H1 (cell line): ENCODE data around the gene TMUB2. TPM values are rescaled to one million over a fixed set of nuclear protein-coding genes. Genes with fewer than 3 reads are reported as not detected.

Experiments used
- CTCF ChIA-PET: fragments of 300-600 bp; sonication (Branson Sonifier 250); formaldehyde crosslinking; loops from one replicate; lab custom pipeline; 2021; ENCODE audit not compliant: partially characterized antibody; lab: Charles Lee
- POLR2A ChIA-PET: fragments of 300-600 bp; sonication (Branson Sonifier 250); formaldehyde crosslinking; loops from one replicate; lab custom pipeline; 2021; ENCODE audit warnings: inconsistent platforms; ENCODE audit not compliant: partially characterized antibody; lab: Charles Lee
- DNase-seq, 2 experiments: peaks; one replicate each; pipeline versions ENCODE4 v3.0.0 to v3.0.0-alpha.2; 2010 to 2022; ENCODE audit warnings: low spot score in 2 of 2, low read depth in 1 of 2, mixed read lengths in 1 of 2
- FAIRE-seq: peaks from 2 replicates; lab custom pipeline; 2011; peaks lifted over from hg19 to GRCh38; lab: Jason Lieb, UNC
- H2AFZ ChIP-seq: 2 replicates; pipeline ENCODE4 v1.8.1; 2012; ENCODE audit warnings: low read length, inconsistent platforms
- H2AK5ac ChIP-seq: 2 replicates; pipeline ENCODE4 v1.6.1; 2013; ENCODE audit warnings: low read depth, low read length
- H2BK120ac ChIP-seq: replicated peaks from 2 replicates; pipeline ENCODE3; 2013; ENCODE audit warnings: low read depth, low read length, inconsistent platforms
- H2BK12ac ChIP-seq: 2 replicates; pipeline ENCODE4 v1.6.1; 2013; ENCODE audit warnings: low read depth, low read length
- H2BK15ac ChIP-seq: 2 replicates; pipeline ENCODE4 v1.6.1; 2013; ENCODE audit warnings: low read length
- H2BK20ac ChIP-seq: 2 replicates; pipeline ENCODE4 v1.6.1; 2013; ENCODE audit warnings: low read length
- H2BK5ac ChIP-seq: 2 replicates; pipeline ENCODE4 v1.6.1; 2013; ENCODE audit warnings: low read depth, low read length
- H3K14ac ChIP-seq: 2 replicates; pipeline ENCODE4 v1.6.1; 2013; ENCODE audit warnings: inconsistent platforms; ENCODE audit not compliant: insufficient read length
- H3K18ac ChIP-seq: 2 replicates; pipeline ENCODE4 v1.6.1; 2013; ENCODE audit warnings: low read length; ENCODE audit errors: extremely low read depth
- H3K23ac ChIP-seq: 2 replicates; pipeline ENCODE4 v1.6.1; 2013; ENCODE audit warnings: inconsistent platforms; ENCODE audit not compliant: insufficient read length
- H3K23me2 ChIP-seq: 2 replicates; pipeline ENCODE4 v1.6.1; 2013; ENCODE audit warnings: low read depth, low read length
- H3K27ac ChIP-seq: 2 replicates; pipeline ENCODE4 v1.6.1; 2011; ENCODE audit warnings: low read depth, low read length, inconsistent platforms
- H3K27me3 ChIP-seq, 4 experiments: replicated peaks in 1 of 4; 1 replicate in 1 of 4; 2 replicates in 3 of 4; pipeline versions ENCODE4 v1.6.1 to v1.8.1; 2011 to 2013; ENCODE audit warnings: low read length in 3 of 4, mild to moderate bottlenecking in 3 of 4, inconsistent platforms in 2 of 4, mixed read lengths in 2 of 4, moderate library complexity in 1 of 4; ENCODE audit not compliant: control insufficient read depth in 3 of 4, insufficient read depth in 3 of 4; ENCODE audit errors: extremely low read depth in 1 of 4
- H3K36me3 ChIP-seq, 4 experiments: 2 replicates each; pipeline versions ENCODE4 v1.6.1 to v1.8.1; 2011 to 2013; ENCODE audit warnings: mild to moderate bottlenecking in 4 of 4, low read length in 3 of 4, moderate library complexity in 2 of 4, control low read depth in 1 of 4, inconsistent platforms in 1 of 4; ENCODE audit not compliant: insufficient read depth in 4 of 4, control insufficient read depth in 2 of 4
- H3K4ac ChIP-seq: replicated peaks from 2 replicates; pipeline ENCODE3; 2013; ENCODE audit warnings: low read length, low read depth, mixed read lengths, inconsistent platforms; ENCODE audit not compliant: insufficient read length
- H3K4me1 ChIP-seq, 4 experiments: replicated peaks in 1 of 4; 1 replicate in 1 of 4; 2 replicates in 3 of 4; pipeline versions ENCODE4 v1.6.1 to v1.8.1; 2011 to 2013; ENCODE audit warnings: low read length in 3 of 4, inconsistent platforms in 2 of 4, mixed read lengths in 1 of 4; ENCODE audit not compliant: insufficient read depth in 4 of 4, control insufficient read depth in 3 of 4
- H3K4me2 ChIP-seq, 2 experiments: 2 replicates each; pipeline versions ENCODE4 v1.6.1 to v1.8.1; 2011 to 2013; ENCODE audit warnings: low read depth in 2 of 2, low read length in 2 of 2, control low read depth in 1 of 2, inconsistent platforms in 1 of 2, mild to moderate bottlenecking in 1 of 2; ENCODE audit not compliant: insufficient read depth in 1 of 2
- H3K4me3 ChIP-seq, 4 experiments: fragments of 200-600, 300-600 bp in 1 of 4; sonication (generic), shearing (Covaris generic), sonication (Bioruptor Twin) in 1 of 4; 2 replicates each; pipeline versions ENCODE4 v1.5.1 to v1.8.1; 2011 to 2016; ENCODE audit warnings: low read length in 4 of 4, low read depth in 3 of 4, control low read depth in 2 of 4, inconsistent platforms in 2 of 4, mild to moderate bottlenecking in 2 of 4, mixed read lengths in 1 of 4, moderate library complexity in 1 of 4; ENCODE audit not compliant: insufficient read depth in 2 of 4; ENCODE audit errors: extremely low read depth in 1 of 4
- H3K56ac ChIP-seq: replicated peaks from 2 replicates; pipeline ENCODE3; 2013; ENCODE audit warnings: low read depth, mild to moderate bottlenecking, mixed read lengths, low read length, inconsistent platforms; ENCODE audit not compliant: insufficient read length
- H3K79me1 ChIP-seq: 2 replicates; pipeline ENCODE4 v1.6.1; 2013; ENCODE audit warnings: low read depth, low read length, control low read depth
- H3K79me2 ChIP-seq, 2 experiments: 2 replicates each; pipeline versions ENCODE4 v1.6.1 to v1.8.1; 2012 to 2013; ENCODE audit warnings: low read length in 2 of 2, mild to moderate bottlenecking in 2 of 2, inconsistent platforms in 1 of 2; ENCODE audit not compliant: insufficient read depth in 2 of 2, control insufficient read depth in 1 of 2
- H3K9ac ChIP-seq, 4 experiments: replicated peaks in 1 of 4; 1 replicate in 1 of 4; 2 replicates in 3 of 4; pipeline versions ENCODE4 v1.6.1 to v1.8.1; 2011 to 2013; ENCODE audit warnings: low read depth in 3 of 4, low read length in 3 of 4, control low read depth in 2 of 4, mild to moderate bottlenecking in 2 of 4, moderate library complexity in 2 of 4, inconsistent platforms in 1 of 4; ENCODE audit errors: extremely low read depth in 1 of 4
- H3K9me3 ChIP-seq, 2 experiments: 2 replicates each; pipeline versions ENCODE4 v1.6.1 to v1.8.1; 2012 to 2013; ENCODE audit warnings: mild to moderate bottlenecking in 2 of 2, moderate library complexity in 2 of 2, control low read depth in 1 of 2, inconsistent platforms in 1 of 2, low read depth in 1 of 2, low read length in 1 of 2, mixed read lengths in 1 of 2; ENCODE audit not compliant: insufficient read depth in 2 of 2
- H4K20me1 ChIP-seq, 2 experiments: replicated peaks in 1 of 2; 2 replicates each; pipeline versions ENCODE3 to v1.8.1; 2011 to 2013; ENCODE audit warnings: inconsistent platforms in 2 of 2, low read length in 2 of 2, mild to moderate bottlenecking in 1 of 2; ENCODE audit not compliant: insufficient read depth in 2 of 2, control insufficient read depth in 1 of 2
- H4K5ac ChIP-seq: 2 replicates; pipeline ENCODE4 v1.6.1; 2013; ENCODE audit warnings: low read length, low read depth, mixed read lengths, inconsistent platforms; ENCODE audit not compliant: insufficient read length
- H4K8ac ChIP-seq: 2 replicates; pipeline ENCODE4 v1.8.0; 2013; ENCODE audit warnings: mild to moderate bottlenecking, moderate library complexity, low read length, inconsistent platforms; ENCODE audit not compliant: insufficient read depth; ENCODE audit errors: extremely low read depth
- H4K91ac ChIP-seq: replicated peaks from 2 replicates; pipeline ENCODE3; 2013; ENCODE audit warnings: low read length, mixed read lengths, inconsistent platforms; ENCODE audit not compliant: insufficient read length
- BACH1 ChIP-seq: IDR thresholded peaks from 2 replicates; pipeline ENCODE4 v1.6.1; 2012; ENCODE audit warnings: low read length, improper control_type of control experiment
- CBX8 ChIP-seq: fragments of 300-800, 300-1000 bp; sonication (generic); IDR thresholded peaks from 2 replicates; pipeline ENCODE4 v1.7.1; 2016; ENCODE audit warnings: low read depth, low read length, borderline replicate concordance
- E2F6 ChIP-seq: IDR thresholded peaks from 2 replicates; pipeline ENCODE4 v1.6.1; 2012; ENCODE audit warnings: inconsistent platforms
- KDM1A ChIP-seq: fragments of 200-600, 300-600 bp; sonication (generic); IDR thresholded peaks from 2 replicates; pipeline ENCODE4 v1.7.1; 2016; ENCODE audit warnings: mild to moderate bottlenecking, low read length, borderline replicate concordance
- RXRA ChIP-seq: IDR thresholded peaks from 2 replicates; pipeline ENCODE4 v1.6.1; 2011; ENCODE audit warnings: low read depth, mild to moderate bottlenecking, low read length, moderate library complexity; ENCODE audit not compliant: insufficient read depth
- SAP30 ChIP-seq: fragments of 300-600 bp; sonication (generic); IDR thresholded peaks from 2 replicates; pipeline ENCODE4 v1.7.1; 2012; ENCODE audit warnings: low read length, moderate library complexity, mild to moderate bottlenecking, inconsistent platforms; ENCODE audit not compliant: insufficient read depth, insufficient replicate concordance
- SIRT6 ChIP-seq: IDR thresholded peaks from one replicate; pipeline ENCODE4 v1.7.1; 2012; ENCODE audit warnings: low read length, inconsistent platforms
- SP4 ChIP-seq: IDR thresholded peaks from 2 replicates; pipeline ENCODE4 v1.6.1; 2012; ENCODE audit warnings: low read length, inconsistent platforms
- SUZ12 ChIP-seq: fragments of 200-600 bp; sonication (generic); IDR thresholded peaks from 2 replicates; pipeline ENCODE4 v1.6.1; 2012; ENCODE audit warnings: mild to moderate bottlenecking, inconsistent platforms, low read length, moderate library complexity, mixed read lengths
- TAF7 ChIP-seq: optimal IDR thresholded peaks from 2 replicates; pipeline ENCODE3; 2011; ENCODE audit warnings: low read depth, mild to moderate bottlenecking, inconsistent platforms, low read length, moderate library complexity, borderline replicate concordance
- TBP ChIP-seq: IDR thresholded peaks from 2 replicates; pipeline ENCODE4 v1.6.1; 2011; ENCODE audit warnings: low read depth, low read length, improper control_type of control experiment
- ZNF274 ChIP-seq: IDR thresholded peaks from 2 replicates; pipeline ENCODE4 v1.7.0; 2012; ENCODE audit warnings: low read length, borderline replicate concordance; ENCODE audit errors: extremely low read depth
- WGBS, 2 experiments: shearing (Covaris generic) in 1 of 2; methylation state at CpG; one replicate each; pipeline versions ENCODE4 v1.1.6 to v1.1.7; 2013 to 2015; ENCODE audit warnings: low lambda C conversion rate in 2 of 2, mixed read lengths in 2 of 2, inconsistent platforms in 1 of 2, low coverage in 1 of 2, missing lambda C conversion rate in 1 of 2; ENCODE audit not compliant: insufficient replicate concordance in 2 of 2, insufficient coverage in 1 of 2, insufficient read length in 1 of 2; ENCODE audit errors: extremely low coverage in 1 of 2, missing lambda C conversion rate in 1 of 2; 5-methylcytosine and 5-hydroxymethylcytosine counted together
- polyA plus RNA-seq, 7 experiments: library from polyadenylated mRNA; depleted of rRNA in 3 of 7; stranded (reverse) in 5 of 7; unstranded in 2 of 7; fragments of >200 nt in 5 of 7; fragments of 200-250 nt in 2 of 7; gene quantifications; 1 replicate in 5 of 7; 2 replicates in 1 of 7; 4 replicates in 1 of 7; pipeline versions ENCODE4 v1.2.1 to v1.2.3, GENCODE V29; 2011 to 2013; ENCODE audit warnings: missing spikeins in 2 of 7, mixed read lengths in 2 of 7
- total RNA-seq: library from RNA; stranded (reverse); fragmentation: NEBNext Ultra II Directional; extraction: Animal tissue kit (Norgen Biotek cat#: 25700); gene quantifications from 2 replicates; pipeline ENCODE4 v1.2.1, GENCODE V29; 2021
- TF ChIP-seq, protein P1 (sequence below): IDR thresholded peaks from 2 replicates; pipeline ENCODE4 v1.6.1; 2011; ENCODE audit warnings: low read depth, mild to moderate bottlenecking, low read length; ENCODE audit not compliant: insufficient read depth

TMUB2 gene
- total and polyA plus RNA-seq, 2 of the 8 experiments (the other 6 are each of a cell fraction or from before 2014, with no cell fraction given) = 18.5 to 30.5 TPM

DNA sequence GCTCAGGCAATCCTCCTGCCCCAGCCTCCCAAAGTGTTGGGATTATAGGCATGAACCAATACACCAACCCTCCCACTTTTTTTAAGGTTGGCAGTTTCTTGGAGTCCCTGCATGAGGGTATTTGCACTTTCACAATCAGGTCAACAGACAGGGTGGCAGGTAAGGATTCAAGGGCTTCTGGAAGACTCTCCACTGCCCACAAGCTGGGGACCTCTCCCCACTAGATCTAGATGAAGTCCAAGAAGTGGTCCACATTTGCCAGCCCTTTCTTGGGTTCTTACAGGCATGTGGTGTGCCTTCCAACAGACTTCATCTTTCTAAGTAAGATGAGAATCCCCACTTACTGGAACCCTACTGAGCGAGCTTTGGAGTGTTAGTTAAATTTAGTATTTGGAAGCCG lies 12.3 kb upstream of the TMUB2 start:
- Histone ChIP-seq H2BK5ac (no peak overlapping the region), H3K9me3 (no peaks in the 10 kb centered on the region), H2BK15ac (no peak overlapping the region), H3K23me2 (no peaks in the 10 kb centered on the region), H4K5ac (no peak overlapping the region), H4K20me1 (peaks cover 2 to 6% of the 10 kb centered on the region in 2 experiments), H3K36me3 (peaks cover 0 to 11% (median 5%) of the 10 kb centered on the region in 4 experiments; a peak in 5 of 8 replicates), H3K4me3 (no peak overlapping the region), H3K27ac (no peak overlapping the region), H2BK12ac (no peak overlapping the region), H4K91ac (no peak overlapping the region), H2BK120ac (no peak overlapping the region), H3K79me1 (no peaks in the 10 kb centered on the region), H3K4ac (no peak overlapping the region), H3K23ac (no peak overlapping the region), H3K56ac (no peak overlapping the region), H3K14ac (no peak overlapping the region), H2AK5ac (no peak overlapping the region), H3K4me2 (no peak overlapping the region), H2AFZ (no peak overlapping the region), H3K18ac (no peak overlapping the region), H3K4me1 (peaks cover 0 to 10% (median 8%) of the 10 kb centered on the region in 4 experiments; a peak in 5 of 7 replicates), H3K9ac (no peak overlapping the region), H3K27me3 (no peaks in the 10 kb centered on the region), H2BK20ac (no peak overlapping the region), H4K8ac (no peak overlapping the region), H3K79me2 (no peaks in the 10 kb centered on the region)
- DNase-seq (no peak), FAIRE-seq (no peak)
- WGBS, 2 experiments = 88% methylated on average over 2 of the region's 2 CpGs; no CpG with 5 or more reads in 1 of the 2 experiments
- ChIA-PET CTCF (interaction anchor here (0.7 to 1.5 kb wide), 3 partner anchors 23 to 105 kb away, joined by 3 to 7 read pairs (median 3); no protein-coding TSS in a partner anchor), POLR2A (interaction anchor here (1.3 to 8.7 kb wide), 4 partner anchors 10 to 52 kb away, joined by 3 to 84 read pairs (median 4); partner anchors contain the start of gene TMUB2)
- no peak for TF ChIP-seq E2F6
- TF ChIP-seq, protein P1, sequence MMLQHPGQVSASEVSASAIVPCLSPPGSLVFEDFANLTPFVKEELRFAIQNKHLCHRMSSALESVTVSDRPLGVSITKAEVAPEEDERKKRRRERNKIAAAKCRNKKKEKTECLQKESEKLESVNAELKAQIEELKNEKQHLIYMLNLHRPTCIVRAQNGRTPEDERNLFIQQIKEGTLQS = no peak
- no peak for TF ChIP-seq CBX8
- TF ChIP-seq SIRT6 = no peak
- TF ChIP-seq ZNF274 = no peak
- TF ChIP-seq RXRA = no peak
- TF ChIP-seq KDM1A = no peak
- no peak for TF ChIP-seq SP4
- TF ChIP-seq BACH1 = no peak
- TF ChIP-seq SAP30 = no peak
- no peak for TF ChIP-seq TBP
- TF ChIP-seq TAF7 = no peak
- no peak for TF ChIP-seq SUZ12
